ENCODE data around the gene ADPRH.

The ADPRH gene

DNA sequence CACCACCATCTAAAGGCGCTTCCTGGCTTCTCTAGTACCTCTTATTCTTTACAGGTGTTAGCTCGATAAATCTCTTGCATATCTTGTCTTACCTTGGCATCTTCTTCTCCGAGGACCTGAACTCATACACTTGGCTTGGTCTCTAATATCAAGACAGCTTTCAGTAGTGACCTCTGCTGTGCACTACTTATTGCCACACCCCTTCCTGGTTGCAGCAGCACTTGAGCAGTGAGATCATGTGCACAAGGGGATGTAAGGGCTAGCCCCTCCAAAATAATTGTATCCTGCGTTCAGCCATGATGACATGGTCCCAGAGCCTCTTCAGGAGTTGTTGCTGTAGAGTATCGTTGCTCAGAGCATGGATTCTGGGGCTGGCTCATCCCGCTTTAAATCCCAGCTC is 17.1 kb downstream of the ADPRH start:
- no peak for DNase-seq (ENCODE audit: low spot score)

DNA sequence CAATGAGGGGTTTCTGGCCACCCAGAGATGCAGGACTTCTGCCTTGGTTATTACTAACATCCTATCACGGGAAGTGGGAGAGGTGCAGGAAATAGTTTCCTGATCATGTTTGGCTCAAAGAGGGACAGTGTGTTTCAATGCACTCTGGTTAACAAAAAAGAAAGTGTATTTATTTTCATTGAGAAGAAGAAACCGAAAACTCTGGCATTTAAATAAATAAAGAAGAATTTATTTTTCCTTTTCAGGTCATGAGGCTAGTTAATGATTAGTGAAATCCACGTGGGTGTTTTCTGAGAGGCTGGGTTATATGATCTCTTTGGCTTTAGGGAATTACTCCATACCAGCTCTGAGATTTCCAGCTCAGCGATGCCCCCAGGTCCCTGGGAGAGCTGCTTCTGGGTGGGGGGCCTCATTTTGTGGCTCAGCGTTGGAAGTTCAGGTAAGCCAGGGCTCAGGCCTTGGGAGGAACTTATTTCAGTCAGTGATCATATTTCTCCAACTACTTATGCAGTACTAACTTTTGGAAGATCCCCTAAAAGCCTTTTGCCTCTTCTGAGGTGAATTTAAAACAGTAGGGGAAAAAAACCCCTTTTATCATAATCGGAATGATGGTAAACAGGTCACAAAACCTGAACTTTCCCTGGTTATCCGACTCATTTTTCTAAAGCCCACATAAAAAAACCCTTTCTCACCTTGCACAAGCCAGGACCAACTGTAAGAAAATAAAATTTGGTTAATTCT is 18.4 kb downstream of the ADPRH start, which contains the start of gene PLA1A:
Gene PLA1A, plus strand, starts transcription at position 338 of the 741 bp plus-strand sequence. Its CDS starts 29 bp downstream, at position 367.
- DNase-seq (ENCODE audit: low spot score) = no peak

GRCh38 chr3:119598410-119599098 is 19.3 kb downstream of the ADPRH start:
- DNase-seq (ENCODE audit: low spot score) = no peak

GRCh38 chr3:119599558-119600174 is 20.4 kb downstream of the ADPRH start:
- DNase-seq (ENCODE audit: low spot score) = no peak

DNA sequence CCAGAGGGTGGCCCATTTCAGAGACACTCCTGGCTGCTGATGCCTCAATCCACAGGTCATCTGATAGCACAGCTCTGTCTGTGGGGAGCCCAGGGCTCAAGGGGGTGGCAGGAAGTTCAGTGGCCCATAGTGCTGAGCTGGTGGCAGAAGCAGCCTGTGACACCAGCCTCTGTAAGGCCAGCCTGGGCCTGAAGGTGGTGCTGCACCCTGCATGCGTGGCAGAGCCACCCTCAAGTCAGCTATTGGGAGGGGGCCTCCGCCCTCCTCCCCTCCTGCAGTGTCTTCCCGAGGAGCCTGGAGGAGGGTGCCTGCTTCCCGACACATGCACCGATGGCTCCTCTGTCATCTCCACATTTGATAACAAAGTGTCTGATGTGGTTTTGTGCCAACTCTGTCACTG is 21.4 kb downstream of the ADPRH start:
- DNase-seq (ENCODE audit: low spot score) = no peak

DNA sequence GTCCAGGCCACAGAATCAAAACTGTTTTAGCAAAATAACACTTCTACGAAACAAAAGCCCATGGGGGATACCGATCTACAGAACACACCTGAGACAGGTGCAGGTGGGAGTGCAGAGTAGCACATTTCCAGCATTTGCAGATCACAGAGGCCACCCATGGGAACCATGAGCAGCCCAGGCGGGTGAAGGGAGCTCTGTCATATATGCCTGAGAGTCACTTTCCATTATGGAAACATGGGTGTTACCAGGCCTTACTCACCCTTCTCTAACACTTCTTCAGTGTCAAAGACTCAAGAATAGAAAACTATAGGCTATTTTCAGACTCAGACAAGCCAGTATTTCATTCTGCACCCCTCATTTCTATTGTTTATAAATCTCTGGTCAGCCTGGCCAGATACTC is 21.9 kb downstream of the ADPRH start:
- no peak for DNase-seq (ENCODE audit: low spot score)

DNA sequence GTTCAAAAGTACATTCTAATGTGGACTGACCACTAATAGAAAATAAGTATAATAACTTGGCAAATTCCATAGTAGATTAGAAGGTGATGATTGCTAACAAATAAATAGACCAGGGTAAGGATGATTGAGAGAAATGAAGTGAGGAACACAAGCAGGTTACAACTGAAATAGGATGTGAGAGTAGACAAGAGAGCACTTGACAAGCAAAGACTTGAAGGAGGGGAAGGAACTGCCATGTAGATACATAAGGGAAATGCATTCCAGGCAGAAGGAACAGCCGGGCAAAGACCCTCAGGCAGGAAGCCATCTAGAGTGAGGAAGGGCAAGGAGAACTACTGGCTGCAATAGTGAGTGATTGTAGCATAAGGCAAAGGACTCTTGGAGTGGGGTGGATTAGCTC is 23.4 kb downstream of the ADPRH start:
- DNase-seq (ENCODE audit: low spot score) = no peak

GRCh38 chr3:119604878-119605277 is 25.6 kb downstream of the ADPRH start:
- DNase-seq (ENCODE audit: low spot score) = no peak

GRCh38 chr3:119608405-119609000 is 29.2 kb downstream of the ADPRH start:
- DNase-seq (ENCODE audit: low spot score) = no peak

- no peak for DNase-seq (ENCODE audit: low spot score)
Measured at GRCh38 chr3:119609301-119609700, 30.0 kb downstream of the ADPRH start.

GRCh38 chr3:119611664-119612063 is 32.4 kb downstream of the ADPRH start:
- no peak for DNase-seq (ENCODE audit: low spot score)

DNA sequence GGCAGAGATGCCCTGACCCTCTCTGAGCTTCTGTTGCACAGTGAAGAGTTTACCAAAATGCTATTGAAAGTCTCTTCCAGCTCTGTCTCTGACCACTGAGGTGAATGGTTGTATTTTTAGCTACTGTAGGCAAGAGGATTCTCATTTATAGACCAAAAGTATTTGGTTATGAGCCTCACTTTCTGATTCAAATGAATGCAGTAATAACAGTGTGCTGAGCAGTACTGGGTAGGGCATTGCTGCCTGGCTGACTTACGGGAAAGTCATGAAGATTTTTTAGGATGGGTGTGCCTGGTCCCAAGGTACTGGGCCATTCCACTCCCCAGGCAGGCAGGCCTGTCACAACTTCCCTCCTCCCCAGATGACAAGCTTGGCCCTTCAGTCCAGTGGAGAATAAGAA is 33.9 kb downstream of the ADPRH start:
- no peak for DNase-seq (ENCODE audit: low spot score)

DNA sequence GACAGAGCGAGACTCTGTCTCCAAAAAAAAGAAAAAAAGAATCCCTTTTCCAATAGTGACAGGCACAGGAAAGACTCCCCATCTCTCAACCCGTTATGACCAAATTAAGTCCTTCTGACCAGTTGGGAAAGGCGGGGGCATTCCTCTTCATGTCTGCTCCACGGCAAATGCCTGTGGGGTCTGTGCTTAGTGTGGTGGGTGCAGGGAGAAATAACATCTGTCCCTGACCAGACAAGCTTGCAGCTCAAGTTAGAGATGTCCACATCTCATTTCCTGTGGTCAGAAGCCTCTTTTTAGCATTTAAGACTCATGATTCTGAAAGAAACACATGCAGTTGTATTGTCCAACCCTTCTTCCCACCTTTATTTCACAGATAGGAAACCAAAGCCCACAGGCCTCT is 34.6 kb downstream of the ADPRH start:
- no peak for DNase-seq (ENCODE audit: low spot score)

DNA sequence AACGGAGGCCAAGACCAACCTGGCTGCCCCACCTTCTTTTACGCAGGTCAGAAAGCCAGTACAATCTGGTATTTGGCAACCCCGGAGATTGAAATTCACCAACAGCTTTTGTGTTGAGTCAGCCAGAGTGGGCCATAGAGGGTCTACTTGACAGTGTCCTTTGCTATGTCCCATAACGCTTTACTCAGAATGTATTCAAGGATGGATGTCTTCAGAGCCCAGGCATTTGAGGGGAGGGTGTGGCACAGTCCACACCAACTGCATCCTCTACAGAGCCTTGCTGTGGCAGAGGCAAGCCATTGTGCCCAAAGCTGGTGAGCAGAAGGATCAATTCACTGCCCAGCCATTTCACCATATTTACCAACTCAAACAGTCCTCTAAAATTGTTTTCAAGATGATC is 36.8 kb downstream of the ADPRH start:
- no peak for DNase-seq (ENCODE audit: low spot score)

DNA sequence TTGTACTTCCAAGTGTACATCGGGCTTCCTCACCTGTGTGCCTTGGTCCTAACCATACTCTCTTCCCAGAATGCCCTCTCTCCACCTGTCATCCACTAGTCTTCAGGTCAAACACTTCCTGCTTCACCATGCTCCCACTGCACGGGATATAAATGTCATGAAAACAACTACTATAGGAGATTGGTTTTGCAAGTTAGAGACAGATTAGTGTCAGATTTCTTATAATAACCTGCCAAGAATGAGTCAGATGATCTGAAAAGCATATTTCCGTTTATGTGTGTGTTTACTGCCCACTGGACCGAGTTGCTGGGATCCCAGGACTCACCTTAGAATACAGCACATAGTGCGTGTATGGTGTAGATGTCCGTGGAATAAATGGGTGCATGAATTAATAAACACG is 39.8 kb downstream of the ADPRH start:
- no peak for DNase-seq (ENCODE audit: low spot score)

- no peak for DNase-seq (ENCODE audit: low spot score)
Measured at GRCh38 chr3:119620899-119621298, 41.6 kb downstream of the ADPRH start.

DNA sequence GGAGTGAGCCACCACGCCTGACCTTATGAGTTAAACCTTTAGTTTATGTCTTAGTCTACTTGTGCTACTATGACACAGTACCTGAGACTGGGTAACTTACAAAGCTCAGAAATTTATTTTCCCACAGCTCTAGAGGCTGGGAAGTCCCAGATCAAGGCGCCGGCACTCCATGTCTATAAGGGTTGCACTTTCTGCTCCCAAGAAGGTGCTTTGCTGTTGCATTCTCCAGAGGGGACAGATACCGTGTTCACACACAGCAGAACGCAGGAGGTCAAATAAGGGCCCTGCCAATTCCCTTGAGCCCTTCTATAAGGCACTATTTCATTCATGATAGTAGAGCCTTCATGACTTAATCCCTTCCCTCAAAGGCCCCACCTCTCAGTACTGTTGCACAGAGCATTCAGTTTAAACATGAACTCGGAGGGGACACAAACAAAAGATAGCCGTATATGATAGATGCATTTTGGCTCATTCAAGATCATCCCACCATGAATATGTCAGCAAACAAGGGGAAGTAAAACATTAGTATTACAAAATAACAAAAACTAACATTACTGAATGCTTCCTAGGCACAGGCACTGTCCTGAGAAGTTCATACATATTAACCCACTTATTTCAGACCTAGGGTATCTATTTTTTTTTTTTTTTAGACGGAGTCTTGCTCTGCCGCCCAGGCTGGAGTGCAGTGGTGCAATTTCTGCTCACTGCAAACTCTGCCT is 44.9 kb downstream of the ADPRH start:
- no peak for DNase-seq (ENCODE audit: low spot score)

- DNase-seq (ENCODE audit: low spot score) = no peak
Measured at GRCh38 chr3:119625451-119626153, 46.3 kb downstream of the ADPRH start.

GRCh38 chr3:119626196-119626595 is 46.9 kb downstream of the ADPRH start:
- no peak for DNase-seq (ENCODE audit: low spot score)

- DNase-seq (ENCODE audit: low spot score) = peak; percentile 44
Measured at GRCh38 chr3:119627461-119627860, 48.2 kb downstream of the ADPRH start.

DNA sequence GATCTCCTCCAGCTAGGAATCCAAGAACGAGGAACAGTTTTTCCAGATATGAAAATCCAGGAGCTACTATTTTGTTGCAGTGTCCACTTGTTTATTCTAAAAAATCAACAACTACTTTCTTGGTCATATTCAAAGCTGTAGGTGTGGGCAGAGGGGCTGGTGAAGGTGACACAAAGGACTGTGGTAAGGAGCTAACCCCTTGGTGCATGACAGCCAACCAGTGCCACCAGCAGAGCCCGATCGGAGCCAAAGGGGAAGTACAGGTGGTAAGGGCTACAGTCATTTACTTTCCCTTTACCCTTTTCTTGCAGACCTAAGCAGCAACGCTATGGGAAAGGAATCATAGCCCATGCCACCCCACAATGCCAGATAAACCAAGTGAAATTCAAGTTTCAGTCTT is 49.1 kb downstream of the ADPRH start:
- peak; percentile 47 for DNase-seq (ENCODE audit: low spot score)

All from activated CD4-positive, alpha-beta T cell treated with anti-CD3 and anti-CD28 coated beads, Interleukin-2, Interleukin-4, amounts not matched to agents 100 ng/mL and 50 ng/mL, durations not matched to agents 16 hours and 8 hours (primary cell).